ENCODE data around the gene RFX2.

DNA sequence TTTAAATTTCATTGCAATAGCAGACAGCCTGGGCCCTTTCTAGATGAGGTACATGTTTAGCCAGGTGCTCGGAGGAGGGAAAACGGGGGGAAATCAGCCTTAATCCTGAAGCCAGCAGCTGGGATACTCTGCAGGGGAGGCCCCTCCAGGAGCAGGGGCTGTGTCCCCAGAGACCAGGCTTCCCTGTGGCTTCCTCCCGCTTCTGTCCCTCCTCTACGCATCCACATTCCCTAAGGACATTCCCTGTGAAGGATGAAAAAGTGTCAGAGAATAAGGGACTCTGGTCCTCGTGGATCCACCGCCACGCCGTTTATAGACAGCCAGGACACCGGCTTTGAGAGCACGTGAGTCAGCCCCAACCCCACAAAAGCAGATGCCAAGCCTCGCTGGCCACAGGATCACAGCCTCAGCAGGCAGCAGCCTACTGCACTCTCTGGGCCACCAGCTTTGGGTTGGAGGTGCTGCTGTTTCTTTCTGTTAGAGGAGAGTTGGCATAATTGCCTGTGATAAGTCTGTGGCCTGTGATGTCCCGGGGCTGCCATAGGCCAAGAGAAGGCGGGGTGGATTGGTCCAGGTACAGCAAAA lies 95.7 kb downstream of the RFX2 start:
- no peak for TF ChIP-seq TAF1 (IDR thresholded peaks at IDR 0.05; ENCODE audit: borderline replicate concordance, low read depth, low read length)
- no peak for TF ChIP-seq POLR2A (IDR thresholded peaks at IDR 0.05; ENCODE audit: low read depth, low read length)
